B cell (primary cell): ENCODE data around the gene PLSCR5. TPM values are rescaled to one million over a fixed set of nuclear protein-coding genes. Genes with fewer than 3 reads are reported as not detected.

Source experiments
- ATAC-seq: fragments of 200-7000 bp; cut with Tn5 transposase; one replicate; pipeline ENCODE4 v1.10.0; 2021; ENCODE audit warnings: low read depth, mild to moderate bottlenecking, moderate number of reproducible peaks, moderate library complexity
- CTCF ChIA-PET: fragments of 350-600 bp; sonication (Branson Sonifier 250); formaldehyde crosslinking; loops from one replicate; lab custom pipeline; 2021; ENCODE audit warnings: antibody characterized with exemption, inconsistent platforms; lab: Charles Lee
- POLR2A ChIA-PET: fragments of 350-600 bp; sonication (Branson Sonifier 250); formaldehyde crosslinking; loops from one replicate; lab custom pipeline; 2021; ENCODE audit warnings: antibody characterized with exemption; lab: Charles Lee
- DNase-seq: peaks from one replicate; pipeline ENCODE4 v3.0.0; 2013
- H2AFZ ChIP-seq: 2 replicates; pipeline ENCODE4 v1.6.1; 2012; ENCODE audit warnings: mild to moderate bottlenecking, low read depth, low read length; ENCODE audit not compliant: insufficient read depth, poor library complexity, severe bottlenecking
- H3K27ac ChIP-seq, 2 donors: 1 replicate in 1 of 2; 2 replicates in 1 of 2; pipeline ENCODE4 v1.5.1; 2012 to 2013; ENCODE audit warnings: low read length in 2 of 2, mild to moderate bottlenecking in 2 of 2, moderate library complexity in 1 of 2
- H3K27me3 ChIP-seq, 4 experiments: fragments of 200-600 bp in 1 of 4; sonication (generic) in 1 of 4; replicated peaks in 1 of 4; 1 replicate in 2 of 4; 2 replicates in 2 of 4; pipeline versions ENCODE4 v1.6.1 to v1.7.0; 2013 to 2016; ENCODE audit warnings: low read length in 3 of 4, mild to moderate bottlenecking in 2 of 4, mixed read lengths in 1 of 4, moderate library complexity in 1 of 4; ENCODE audit not compliant: insufficient read depth in 4 of 4, control insufficient read depth in 3 of 4; ENCODE audit errors: control extremely low read depth in 1 of 4
- H3K36me3 ChIP-seq, 2 experiments: replicated peaks in 1 of 2; 1 replicate in 1 of 2; 2 replicates in 1 of 2; pipeline versions ENCODE4 v1.6.1 to v1.7.1; 2013; ENCODE audit warnings: low read length in 1 of 2; ENCODE audit not compliant: insufficient read depth in 2 of 2, control insufficient read depth in 1 of 2; ENCODE audit errors: control extremely low read depth in 1 of 2, extremely low read depth in 1 of 2
- H3K4me1 ChIP-seq, 2 donors: fragments of 200-600 bp in 1 of 2; sonication (generic) in 1 of 2; 1 replicate in 1 of 2; 2 replicates in 1 of 2; pipeline versions ENCODE4 v1.5.1 to v1.6.1; 2013 to 2017; ENCODE audit warnings: low read length in 2 of 2; ENCODE audit not compliant: control insufficient read depth in 2 of 2, insufficient read depth in 2 of 2
- H3K4me2 ChIP-seq: replicated peaks from 2 replicates; pipeline ENCODE3; 2012; ENCODE audit warnings: mild to moderate bottlenecking, low read depth, low read length; ENCODE audit not compliant: poor library complexity, severe bottlenecking
- H3K4me3 ChIP-seq, 5 experiments: fragments of 200-600 bp in 1 of 5; sonication (generic) in 1 of 5; 1 replicate in 3 of 5; 2 replicates in 2 of 5; pipeline versions ENCODE4 v1.5.1 to v1.7.0; 2011 to 2016; ENCODE audit warnings: low read length in 4 of 5, mild to moderate bottlenecking in 4 of 5, low read depth in 2 of 5, control low read depth in 1 of 5, moderate library complexity in 1 of 5; ENCODE audit not compliant: insufficient read depth in 1 of 5; ENCODE audit errors: control extremely low read depth in 1 of 5, extremely low read depth in 1 of 5
- H3K79me2 ChIP-seq: fragments of 200-600 bp; sonication (generic); one replicate; pipeline ENCODE4 v1.6.0; 2016; ENCODE audit warnings: low read length; ENCODE audit not compliant: control insufficient read depth, insufficient read depth
- H3K9ac ChIP-seq: fragments of 200-600 bp; sonication (generic); 2 replicates; pipeline ENCODE4 v1.6.1; 2017; ENCODE audit warnings: mild to moderate bottlenecking, low read length, moderate library complexity
- H3K9me3 ChIP-seq, 3 donors: one replicate each; pipeline versions ENCODE4 v1.6.1 to v1.7.1; 2013; ENCODE audit warnings: low read length in 2 of 3; ENCODE audit not compliant: control insufficient read depth in 2 of 3, insufficient read depth in 1 of 3; ENCODE audit errors: control extremely low read depth in 1 of 3
- H4K20me1 ChIP-seq: 2 replicates; pipeline ENCODE4 v1.6.0; 2012; ENCODE audit warnings: mild to moderate bottlenecking, low read length; ENCODE audit not compliant: insufficient read depth, control insufficient read depth, poor library complexity, severe bottlenecking
- H3K27ac Mint-ChIP-seq: one replicate; pipeline ENCODE4 v1.8.0; 2021; ENCODE audit warnings: mixed read lengths
- H3K27me3 Mint-ChIP-seq: one replicate; pipeline ENCODE4 v1.8.0; 2021; ENCODE audit warnings: mixed read lengths
- H3K4me1 Mint-ChIP-seq: one replicate; pipeline ENCODE4 v1.8.0; 2021; ENCODE audit warnings: mixed read lengths
- H3K4me3 Mint-ChIP-seq: one replicate; pipeline ENCODE4 v1.8.0; 2021; ENCODE audit warnings: mixed read lengths
- H3K9me3 Mint-ChIP-seq: one replicate; pipeline ENCODE4 v1.8.0; 2022; ENCODE audit warnings: mixed read lengths; ENCODE audit not compliant: insufficient read depth
- EZH2 ChIP-seq: IDR thresholded peaks from 2 replicates; pipeline ENCODE4 v1.6.1; 2012; ENCODE audit warnings: borderline replicate concordance, low read depth, mild to moderate bottlenecking, moderate library complexity, low read length; ENCODE audit not compliant: insufficient read depth, poor library complexity, severe bottlenecking
- WGBS: methylation state at CpG from one replicate; pipeline ENCODE4 v1.1.5; 2013; ENCODE audit warnings: missing lambda C conversion rate; ENCODE audit not compliant: insufficient coverage; 5-methylcytosine and 5-hydroxymethylcytosine counted together
- intact Hi-C: fragments of 100-400 bp; cut with micrococcal nuclease; formaldehyde crosslinking; loops from one replicate; pipeline ENCODE4 v1.10.0; 2022
- polyA plus RNA-seq: library from polyadenylated mRNA; depleted of rRNA; stranded (reverse); fragments of >200 nt; gene quantifications from 2 replicates; pipeline ENCODE4 v1.2.3, GENCODE V29; 2012
- small RNA-seq: library from RNA; depleted of rRNA; stranded (forward); fragments of <200 nt; gene quantifications from one replicate; pipeline ENCODE3, GENCODE V24; 2012; ENCODE audit warnings: low replicate concordance, low read depth; ENCODE audit not compliant: insufficient read length
- total RNA-seq, 2 donors: library from RNA; stranded (reverse); fragments of 120-200 nt in 1 of 2; gene quantifications; 1 replicate in 1 of 2; 2 replicates in 1 of 2; pipeline versions ENCODE4 v1.2.3 to v1.2.4, GENCODE V29; 2013 to 2022
- TF ChIP-seq, protein P1 (sequence below): fragments of 200-600 bp; IDR thresholded peaks from one replicate; pipeline ENCODE4 v1.8.0; 2022; ENCODE audit warnings: antibody characterized with exemption, mild to moderate bottlenecking

Gene PLSCR5
- total and polyA plus RNA-seq, 2 donors (not counting 1 experiment from before 2014, with no cell fraction given): not detected

DNA sequence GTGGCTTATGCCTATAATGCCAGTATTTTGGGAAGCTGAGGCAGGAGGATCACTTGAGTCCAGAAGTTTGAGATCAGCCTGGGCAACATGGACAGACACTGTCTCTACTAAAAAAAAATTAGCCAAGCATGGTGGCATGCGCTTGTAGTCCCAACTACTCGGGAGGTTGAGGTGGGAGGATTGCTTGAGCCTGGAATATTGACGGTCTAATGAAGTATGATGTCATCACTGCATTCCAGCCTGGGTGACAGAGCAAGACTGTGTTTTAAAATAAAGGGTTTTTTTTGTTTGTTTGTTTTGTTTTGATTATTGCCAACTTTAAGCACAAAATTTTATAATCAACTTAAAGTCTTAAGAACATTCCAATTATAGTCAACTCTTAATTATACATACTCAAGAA is 67.5 kb downstream of the PLSCR5 start:
- H3K4me2 ChIP-seq: no peak overlapping the region
- no peak overlapping the region for H3K9ac ChIP-seq
- H3K9me3 ChIP-seq: no peaks in the 10 kb centered on the region
- H3K79me2 ChIP-seq: peaks cover 65% of the 10 kb centered on the region
- H2AFZ ChIP-seq: no peak overlapping the region
- peaks cover 19 to 35% of the 10 kb centered on the region in 2 donors for H3K4me1 ChIP-seq
- H3K27ac ChIP-seq: no peak overlapping the region
- no peak for TF ChIP-seq EZH2
- TF ChIP-seq, protein P1, sequence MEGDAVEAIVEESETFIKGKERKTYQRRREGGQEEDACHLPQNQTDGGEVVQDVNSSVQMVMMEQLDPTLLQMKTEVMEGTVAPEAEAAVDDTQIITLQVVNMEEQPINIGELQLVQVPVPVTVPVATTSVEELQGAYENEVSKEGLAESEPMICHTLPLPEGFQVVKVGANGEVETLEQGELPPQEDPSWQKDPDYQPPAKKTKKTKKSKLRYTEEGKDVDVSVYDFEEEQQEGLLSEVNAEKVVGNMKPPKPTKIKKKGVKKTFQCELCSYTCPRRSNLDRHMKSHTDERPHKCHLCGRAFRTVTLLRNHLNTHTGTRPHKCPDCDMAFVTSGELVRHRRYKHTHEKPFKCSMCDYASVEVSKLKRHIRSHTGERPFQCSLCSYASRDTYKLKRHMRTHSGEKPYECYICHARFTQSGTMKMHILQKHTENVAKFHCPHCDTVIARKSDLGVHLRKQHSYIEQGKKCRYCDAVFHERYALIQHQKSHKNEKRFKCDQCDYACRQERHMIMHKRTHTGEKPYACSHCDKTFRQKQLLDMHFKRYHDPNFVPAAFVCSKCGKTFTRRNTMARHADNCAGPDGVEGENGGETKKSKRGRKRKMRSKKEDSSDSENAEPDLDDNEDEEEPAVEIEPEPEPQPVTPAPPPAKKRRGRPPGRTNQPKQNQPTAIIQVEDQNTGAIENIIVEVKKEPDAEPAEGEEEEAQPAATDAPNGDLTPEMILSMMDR: no peak
- ChIA-PET POLR2A (no interaction called here), CTCF (no interaction called here)
- H3K4me3 Mint-ChIP-seq: no peak overlapping the region
- intact Hi-C loops: no loop called here
- no peaks in the 10 kb centered on the region for H3K9me3 Mint-ChIP-seq
- no peaks in the 10 kb centered on the region for H4K20me1 ChIP-seq
- no peak for ATAC-seq
- no peak for DNase-seq
- H3K4me3 ChIP-seq: no peak overlapping the region
- no peaks in the 10 kb centered on the region for H3K27me3 ChIP-seq
- H3K4me1 Mint-ChIP-seq: peaks cover 47% of the 10 kb centered on the region
- no peaks in the 10 kb centered on the region for H3K27me3 Mint-ChIP-seq
- WGBS: no CpG with 5 or more reads among the region's 3 CpGs
- peaks cover 0 to under 1% of the 10 kb centered on the region in 2 experiments for H3K36me3 ChIP-seq
- no peak overlapping the region for H3K27ac Mint-ChIP-seq

DNA sequence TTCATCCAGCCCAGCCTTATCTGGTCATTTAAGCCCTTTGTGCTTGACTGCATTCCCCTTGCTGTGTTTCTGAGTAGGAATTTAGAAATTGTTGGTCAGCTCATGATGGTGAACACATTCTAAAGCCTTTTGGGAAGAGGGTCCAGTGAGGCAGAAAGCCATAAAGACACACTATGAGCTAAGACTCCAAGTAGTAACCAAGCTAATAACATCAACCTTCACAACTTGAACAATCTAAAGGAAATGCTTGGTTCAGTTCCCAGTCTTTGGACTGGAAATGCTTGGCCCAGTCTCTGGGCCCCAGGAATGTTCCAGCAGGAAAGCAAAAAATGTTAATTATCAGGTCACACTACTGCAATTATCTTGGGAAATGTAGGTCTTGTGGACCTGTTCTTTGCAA is 68.5 kb downstream of the PLSCR5 start:
- Histone ChIP-seq H3K27ac (no peak overlapping the region), H3K79me2 (peaks cover 57% of the 10 kb centered on the region)
- ATAC-seq: no peak

More for the DNA sequence above, 68.5 kb downstream of the PLSCR5 start:
- peaks cover 11 to 26% of the 10 kb centered on the region in 2 donors for H3K4me1 ChIP-seq
- H3K9me3 ChIP-seq: no peaks in the 10 kb centered on the region
- ChIA-PET CTCF (no interaction called here), POLR2A (no interaction called here)
- H3K36me3 ChIP-seq: peaks cover 3 to 7% of the 10 kb centered on the region in 2 experiments
- peaks cover 38% of the 10 kb centered on the region for H3K4me1 Mint-ChIP-seq
- H3K27me3 ChIP-seq: no peaks in the 10 kb centered on the region
- no peaks in the 10 kb centered on the region for H4K20me1 ChIP-seq
- no peaks in the 10 kb centered on the region for H3K27me3 Mint-ChIP-seq
- DNase-seq: no peak
- no peak overlapping the region for H3K27ac Mint-ChIP-seq
- H3K4me3 Mint-ChIP-seq: no peak overlapping the region
- intact Hi-C loops: no loop called here
- TF ChIP-seq, protein P1: no peak
- TF ChIP-seq EZH2: no peak
- H3K9me3 Mint-ChIP-seq: no peaks in the 10 kb centered on the region
- H2AFZ ChIP-seq: no peak overlapping the region
- no peak overlapping the region for H3K4me3 ChIP-seq
- no peak overlapping the region for H3K9ac ChIP-seq
- H3K4me2 ChIP-seq: no peak overlapping the region

Small RNA genes within 50 kb of the gene (small RNA-seq; reads per million reads assigned to genes)
- gene RNU6-428P: not detected

Other genes starting within 250 kb of the PLSCR5 start
- 0.54 and 0.61 TPM in 2 replicates for gene PLSCR2, start 135.8 kb downstream of the PLSCR5 start, total RNA-seq
- 0.15 TPM in 1 of 2 replicates, not detected in the other for gene PLSCR2, start 135.8 kb downstream of the PLSCR5 start, polyA plus RNA-seq
- gene PLSCR1, start 60.7 kb downstream of the PLSCR5 start, total RNA-seq: 44.6 and 50.5 TPM in 2 replicates
- gene PLSCR1, start 60.7 kb downstream of the PLSCR5 start, polyA plus RNA-seq: 16.8 and 28.8 TPM in 2 replicates